Smooth muscle cell (in vitro differentiated cells): ENCODE data around the gene BCLAF1. TPM values are rescaled to one million over a fixed set of nuclear protein-coding genes. Genes with fewer than 3 reads are reported as not detected.
A peak's percentile ranks its signal among the peaks of the same experiment; 100 is the strongest.

ENCODE experiments used
- DNase-seq: peaks from one replicate; lab custom pipeline; 2025; ENCODE audit not compliant: unreplicated experiment; lab: John Stamatoyannopoulos, UW
- H2AFZ ChIP-seq: fragments of 200-600 bp; sonication (generic); 2 replicates; pipeline ENCODE4 v1.6.0; 2016; ENCODE audit warnings: antibody characterized with exemption, low read depth, mild to moderate bottlenecking
- H3F3A ChIP-seq: fragments of 200-600 bp; sonication (generic); 2 replicates; pipeline ENCODE4 v1.6.0; 2017; ENCODE audit warnings: antibody characterized with exemption, low read depth
- H3K27ac ChIP-seq: fragments of 200-600 bp; sonication (generic); 2 replicates; pipeline ENCODE4 v1.5.1; 2016; ENCODE audit warnings: low read depth, mild to moderate bottlenecking
- H3K27me3 ChIP-seq: fragments of 200-600 bp; sonication (generic); 2 replicates; pipeline ENCODE4 v1.6.1; 2016; ENCODE audit warnings: low read depth, mild to moderate bottlenecking
- H3K36me3 ChIP-seq: fragments of 200-600 bp; sonication (generic); 2 replicates; pipeline ENCODE4 v1.5.1; 2016; ENCODE audit warnings: low read depth
- H3K4me1 ChIP-seq: fragments of 200-600 bp; sonication (generic); 2 replicates; pipeline ENCODE4 v1.5.1; 2016; ENCODE audit warnings: low read depth
- H3K4me2 ChIP-seq: fragments of 200-600 bp; sonication (generic); 2 replicates; pipeline ENCODE4 v1.6.0; 2016; ENCODE audit warnings: mild to moderate bottlenecking
- H3K4me3 ChIP-seq: fragments of 200-600 bp; sonication (generic); 2 replicates; pipeline ENCODE4 v1.5.1; 2016; ENCODE audit warnings: mild to moderate bottlenecking
- H3K79me2 ChIP-seq: fragments of 200-600 bp; sonication (generic); 2 replicates; pipeline ENCODE4 v1.6.0; 2016; ENCODE audit warnings: low read depth, mild to moderate bottlenecking
- H3K9ac ChIP-seq: fragments of 200-600 bp; sonication (generic); 2 replicates; pipeline ENCODE4 v1.6.0; 2016; ENCODE audit warnings: low read depth
- H3K9me3 ChIP-seq: fragments of 200-600 bp; sonication (generic); replicated peaks from 2 replicates; pipeline ENCODE4 v1.5.1; 2016; ENCODE audit warnings: low read depth
- H4K20me1 ChIP-seq: fragments of 200-600 bp; sonication (generic); 2 replicates; pipeline ENCODE4 v1.6.0; 2016; ENCODE audit warnings: low read depth
- CTCF ChIP-seq: fragments of 200-600 bp; sonication (generic); IDR thresholded peaks from 2 replicates; pipeline ENCODE4 v1.5.1; 2017; ENCODE audit warnings: borderline replicate concordance, mild to moderate bottlenecking, antibody characterized with exemption; ENCODE audit not compliant: insufficient read depth, poor library complexity, severe bottlenecking
- WGBS: methylation state at CpG from one replicate; pipeline ENCODE4 v1.1.7; 2016; ENCODE audit warnings: low lambda C conversion rate; 5-methylcytosine and 5-hydroxymethylcytosine counted together
- polyA plus RNA-seq: library from polyadenylated mRNA; unstranded; fragments of >200 nt; fragmentation: Nextera tagmentation; extraction: Ambion mirVana; gene quantifications from 2 replicates; pipeline ENCODE4 v1.2.1, GENCODE V29; 2016
- total RNA-seq: library from RNA; depleted of rRNA; stranded (reverse); fragments of >200 nt; gene quantifications from 2 replicates; pipeline ENCODE4 v1.2.3, GENCODE V29; 2014

Gene BCLAF1
- total and polyA plus RNA-seq, 2 experiments from 2014 or later = 61.1 to 151 TPM

- Histone ChIP-seq H3K27ac (peak within 1 kb of the TSS; percentile 38), H3K4me3 (peak within 1 kb of the TSS; percentile 68), H3K4me2 (peak within 1 kb of the TSS; percentile 92), H3K36me3 (no peaks in the 10 kb centered on the region), H3K9me3 (no peaks in the 10 kb centered on the region), H3K9ac (peak within 1 kb of the TSS; percentile 54), H2AFZ (no peak within 1 kb of the TSS), H3F3A (peaks cover 11% of the 10 kb centered on the region), H4K20me1 (no peaks in the 10 kb centered on the region), H3K27me3 (no peaks in the 10 kb centered on the region), H3K79me2 (no peaks in the 10 kb centered on the region), H3K4me1 (no peaks in the 10 kb centered on the region)
- no peak for TF ChIP-seq CTCF
- under 1% methylated on average over 59 of the region's 59 CpGs for WGBS
- peak; percentile 45 for DNase-seq
These were observed 39.6 kb downstream of the BCLAF1 start, which contains the start of gene MTFR2 for GRCh38 chr6:136249811-136250685. Gene MTFR2, minus strand, starts transcription at chr6:136250311. Its CDS starts 1,212 bp downstream, at chr6:136249099.

- Histone ChIP-seq H2AFZ (no peak overlapping the region), H3K4me2 (peak overlapping the region; percentile 92), H3K79me2 (no peaks in the 10 kb centered on the region), H4K20me1 (no peaks in the 10 kb centered on the region), H3K36me3 (no peaks in the 10 kb centered on the region), H3K4me3 (peak overlapping the region; percentile 68), H3K9ac (no peak overlapping the region), H3K27me3 (no peaks in the 10 kb centered on the region), H3K27ac (no peak overlapping the region), H3K4me1 (no peaks in the 10 kb centered on the region), H3K9me3 (no peaks in the 10 kb centered on the region), H3F3A (peaks cover 11% of the 10 kb centered on the region)
- no peak for DNase-seq
- no peak for TF ChIP-seq CTCF
- WGBS = 21% methylated on average over 6 of the region's 6 CpGs
These were observed 40.3 kb downstream of the BCLAF1 start for GRCh38 chr6:136249336-136249735.

- Histone ChIP-seq H3K4me1 (no peaks in the 10 kb centered on the region), H3K4me3 (no peak overlapping the region), H3K79me2 (no peaks in the 10 kb centered on the region), H4K20me1 (no peaks in the 10 kb centered on the region), H3K9me3 (no peaks in the 10 kb centered on the region), H3K36me3 (no peaks in the 10 kb centered on the region), H3F3A (no peaks in the 10 kb centered on the region), H3K27me3 (no peaks in the 10 kb centered on the region), H3K4me2 (no peak overlapping the region), H3K9ac (no peak overlapping the region), H3K27ac (no peak overlapping the region), H2AFZ (no peak overlapping the region)
- WGBS = 86% methylated on average over 5 of the region's 5 CpGs
- DNase-seq = no peak
- TF ChIP-seq CTCF = no peak
These were observed 45.5 kb downstream of the BCLAF1 start for GRCh38 chr6:136244061-136244616.
